ENCODE results near the gene KPNA2. TPM values are rescaled to one million over a fixed set of nuclear protein-coding genes. Genes with fewer than 3 reads are reported as not detected.

The KPNA2 gene
- total and polyA plus RNA-seq, 2 of the 13 experiments (the other 11 are each of a cell fraction or from before 2014, with no cell fraction given), result 111 to 305 TPM

DNA sequence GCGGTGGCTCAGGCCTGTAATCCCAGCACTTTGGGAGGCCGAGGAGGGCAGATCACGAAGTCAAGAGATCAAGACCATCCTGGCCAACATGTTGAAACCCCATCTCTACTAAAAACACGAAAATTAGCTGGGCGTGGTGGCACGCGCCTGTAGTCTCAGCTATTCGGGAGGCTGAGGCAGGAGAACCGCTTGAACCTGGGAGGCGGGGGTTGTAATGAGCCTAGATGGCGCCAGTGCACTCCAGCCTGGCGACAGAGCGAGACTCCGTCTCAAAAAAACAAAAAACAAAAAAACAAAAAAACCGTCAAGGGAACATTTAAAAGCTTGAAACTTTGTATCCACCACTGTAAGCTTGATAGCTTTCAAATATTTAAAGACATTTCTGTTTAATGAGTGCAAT lies 13.0 kb upstream of the KPNA2 start (continued):
- TF ChIP-seq, protein P1, sequence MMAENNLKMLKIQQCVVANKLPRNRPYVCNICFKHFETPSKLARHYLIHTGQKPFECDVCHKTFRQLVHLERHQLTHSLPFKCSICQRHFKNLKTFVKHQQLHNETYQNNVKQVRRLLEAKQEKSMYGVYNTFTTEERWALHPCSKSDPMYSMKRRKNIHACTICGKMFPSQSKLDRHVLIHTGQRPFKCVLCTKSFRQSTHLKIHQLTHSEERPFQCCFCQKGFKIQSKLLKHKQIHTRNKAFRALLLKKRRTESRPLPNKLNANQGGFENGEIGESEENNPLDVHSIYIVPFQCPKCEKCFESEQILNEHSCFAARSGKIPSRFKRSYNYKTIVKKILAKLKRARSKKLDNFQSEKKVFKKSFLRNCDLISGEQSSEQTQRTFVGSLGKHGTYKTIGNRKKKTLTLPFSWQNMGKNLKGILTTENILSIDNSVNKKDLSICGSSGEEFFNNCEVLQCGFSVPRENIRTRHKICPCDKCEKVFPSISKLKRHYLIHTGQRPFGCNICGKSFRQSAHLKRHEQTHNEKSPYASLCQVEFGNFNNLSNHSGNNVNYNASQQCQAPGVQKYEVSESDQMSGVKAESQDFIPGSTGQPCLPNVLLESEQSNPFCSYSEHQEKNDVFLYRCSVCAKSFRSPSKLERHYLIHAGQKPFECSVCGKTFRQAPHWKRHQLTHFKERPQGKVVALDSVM (CRISPR knock-in tag; IDR thresholded peaks at IDR 0.05), result peak; percentile 92
- TF ChIP-seq KAT7 (CRISPR knock-in tag; IDR thresholded peaks at IDR 0.05; ENCODE audit: borderline replicate concordance), result peak; percentile 62; the same call in 1 of the 2 replicates
- TF ChIP-seq ZBTB38 (CRISPR knock-in tag; IDR thresholded peaks at IDR 0.05), result peak; percentile 89

DNA sequence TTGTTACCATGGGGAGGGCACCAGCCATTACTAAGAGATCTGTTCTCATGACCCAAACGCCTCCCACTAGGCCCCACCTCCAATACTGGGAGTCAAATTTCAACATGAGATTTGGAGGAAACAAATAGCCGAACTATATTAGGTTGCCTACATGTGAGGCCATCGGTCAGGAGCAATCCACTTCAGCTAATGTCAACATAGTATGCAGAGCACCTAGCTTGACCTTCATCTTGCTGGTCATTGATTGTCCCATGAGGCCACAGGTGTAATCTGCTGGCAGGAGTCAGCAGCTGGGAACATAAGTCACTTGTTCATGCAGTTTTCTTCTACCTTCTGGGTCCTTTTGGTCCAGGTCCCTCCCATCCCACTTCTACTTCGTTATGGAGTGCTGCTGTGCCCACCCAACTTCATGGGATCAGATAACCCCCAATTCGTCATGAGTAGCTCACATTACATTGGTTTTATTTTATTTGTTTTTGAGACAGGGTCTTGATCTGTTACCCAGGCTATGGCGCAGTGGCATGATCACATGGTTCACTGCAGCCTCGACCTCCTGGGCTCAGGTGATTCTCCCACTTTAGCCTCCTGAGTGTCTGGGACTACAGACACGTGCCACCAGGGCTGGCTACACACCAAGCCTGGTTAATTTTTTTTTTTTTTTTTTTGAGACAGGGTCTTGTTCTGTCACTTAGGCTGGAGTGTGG lies 5.9 kb upstream of the KPNA2 start:
- WGBS (ENCODE audit: low lambda C conversion rate), result 9% methylated on average over 8 of the region's 8 CpGs
- DNase-seq (ENCODE audit: low spot score), result peak; percentile 97
- intact Hi-C loops (cut with micrococcal nuclease; ENCODE audit: unreplicated experiment) (loop anchor here (10.0 kb wide), 1 partner anchor 425 kb away; the partner anchor contains the start of gene WIPI1), in situ Hi-C loops (cut with HindIII; ENCODE audit: extremely low pct_ligation_motif_present, low pct_unique_long_range_greater_than_20kb) (no loop called here)
- Histone ChIP-seq H3K4me3 (replicated peaks in 1 of 3; ENCODE audit: insufficient read depth in 1 of 3, low read depth in 2 of 3, low read length in 3 of 3) (peak overlapping the region in 1 of 3 experiments; percentile 20; a peak in 1 of 6 replicates), H3K79me2 (ENCODE audit: insufficient read depth, low read length) (no peaks in the 10 kb centered on the region), H3K9me3 (ENCODE audit: low read length) (no peaks in the 10 kb centered on the region), H3K9ac (ENCODE audit: insufficient read depth, low read depth, low read length) (peak overlapping the region; percentile 8), H3K4me2 (ENCODE audit: low read depth, low read length) (peak overlapping the region; percentile 54), H3K27me3 (ENCODE audit: control insufficient read depth in 1 of 2, insufficient read depth in 2 of 2, low read length in 2 of 2) (no peaks in the 10 kb centered on the region), H3K36me3 (replicated peaks in 1 of 2; ENCODE audit: control insufficient read depth in 1 of 2, insufficient read depth in 2 of 2, low read length in 2 of 2) (no peaks in the 10 kb centered on the region), H3K4me1 (ENCODE audit: insufficient read depth, low read length) (peaks cover 62% of the 10 kb centered on the region), H4K20me1 (ENCODE audit: insufficient read depth, low read length) (no peaks in the 10 kb centered on the region), H2AFZ (ENCODE audit: low read length) (no peak overlapping the region), H3K27ac (ENCODE audit: extremely low read length, insufficient read depth, low read length) (peak overlapping the region; percentile 52)
- no TSS peak for BruUV-seq (replicated peaks)
- ChIA-PET POLR2A (interaction anchor here (0.6 to 3.5 kb wide), 6 partner anchors 10 to 426 kb away, joined by 3 to 37 read pairs (median 3); no protein-coding TSS in a partner anchor), CTCF (ENCODE audit: low intra/inter-chr PET ratio, low total read pairs) (no interaction called here)
- ATAC-seq, result peak; percentile 92
- peak; percentile 94 for FAIRE-seq
- no peak for TF ChIP-seq U2AF2 (IDR thresholded peaks at IDR 0.05; ENCODE audit: low read depth, low read length)
- no peak for TF ChIP-seq NONO (IDR thresholded peaks at IDR 0.05)
- TF ChIP-seq NONO (CRISPR knock-in tag; conservative IDR thresholded peaks at IDR 0.05), result peak; percentile 89
- TF ChIP-seq, protein P2, sequence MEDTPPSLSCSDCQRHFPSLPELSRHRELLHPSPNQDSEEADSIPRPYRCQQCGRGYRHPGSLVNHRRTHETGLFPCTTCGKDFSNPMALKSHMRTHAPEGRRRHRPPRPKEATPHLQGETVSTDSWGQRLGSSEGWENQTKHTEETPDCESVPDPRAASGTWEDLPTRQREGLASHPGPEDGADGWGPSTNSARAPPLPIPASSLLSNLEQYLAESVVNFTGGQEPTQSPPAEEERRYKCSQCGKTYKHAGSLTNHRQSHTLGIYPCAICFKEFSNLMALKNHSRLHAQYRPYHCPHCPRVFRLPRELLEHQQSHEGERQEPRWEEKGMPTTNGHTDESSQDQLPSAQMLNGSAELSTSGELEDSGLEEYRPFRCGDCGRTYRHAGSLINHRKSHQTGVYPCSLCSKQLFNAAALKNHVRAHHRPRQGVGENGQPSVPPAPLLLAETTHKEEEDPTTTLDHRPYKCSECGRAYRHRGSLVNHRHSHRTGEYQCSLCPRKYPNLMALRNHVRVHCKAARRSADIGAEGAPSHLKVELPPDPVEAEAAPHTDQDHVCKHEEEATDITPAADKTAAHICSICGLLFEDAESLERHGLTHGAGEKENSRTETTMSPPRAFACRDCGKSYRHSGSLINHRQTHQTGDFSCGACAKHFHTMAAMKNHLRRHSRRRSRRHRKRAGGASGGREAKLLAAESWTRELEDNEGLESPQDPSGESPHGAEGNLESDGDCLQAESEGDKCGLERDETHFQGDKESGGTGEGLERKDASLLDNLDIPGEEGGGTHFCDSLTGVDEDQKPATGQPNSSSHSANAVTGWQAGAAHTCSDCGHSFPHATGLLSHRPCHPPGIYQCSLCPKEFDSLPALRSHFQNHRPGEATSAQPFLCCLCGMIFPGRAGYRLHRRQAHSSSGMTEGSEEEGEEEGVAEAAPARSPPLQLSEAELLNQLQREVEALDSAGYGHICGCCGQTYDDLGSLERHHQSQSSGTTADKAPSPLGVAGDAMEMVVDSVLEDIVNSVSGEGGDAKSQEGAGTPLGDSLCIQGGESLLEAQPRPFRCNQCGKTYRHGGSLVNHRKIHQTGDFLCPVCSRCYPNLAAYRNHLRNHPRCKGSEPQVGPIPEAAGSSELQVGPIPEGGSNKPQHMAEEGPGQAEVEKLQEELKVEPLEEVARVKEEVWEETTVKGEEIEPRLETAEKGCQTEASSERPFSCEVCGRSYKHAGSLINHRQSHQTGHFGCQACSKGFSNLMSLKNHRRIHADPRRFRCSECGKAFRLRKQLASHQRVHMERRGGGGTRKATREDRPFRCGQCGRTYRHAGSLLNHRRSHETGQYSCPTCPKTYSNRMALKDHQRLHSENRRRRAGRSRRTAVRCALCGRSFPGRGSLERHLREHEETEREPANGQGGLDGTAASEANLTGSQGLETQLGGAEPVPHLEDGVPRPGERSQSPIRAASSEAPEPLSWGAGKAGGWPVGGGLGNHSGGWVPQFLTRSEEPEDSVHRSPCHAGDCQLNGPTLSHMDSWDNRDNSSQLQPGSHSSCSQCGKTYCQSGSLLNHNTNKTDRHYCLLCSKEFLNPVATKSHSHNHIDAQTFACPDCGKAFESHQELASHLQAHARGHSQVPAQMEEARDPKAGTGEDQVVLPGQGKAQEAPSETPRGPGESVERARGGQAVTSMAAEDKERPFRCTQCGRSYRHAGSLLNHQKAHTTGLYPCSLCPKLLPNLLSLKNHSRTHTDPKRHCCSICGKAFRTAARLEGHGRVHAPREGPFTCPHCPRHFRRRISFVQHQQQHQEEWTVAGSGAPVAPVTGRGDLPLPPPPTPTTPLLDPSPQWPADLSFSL (CRISPR knock-in tag; IDR thresholded peaks at IDR 0.05), result no peak
- TF ChIP-seq, protein P3, sequence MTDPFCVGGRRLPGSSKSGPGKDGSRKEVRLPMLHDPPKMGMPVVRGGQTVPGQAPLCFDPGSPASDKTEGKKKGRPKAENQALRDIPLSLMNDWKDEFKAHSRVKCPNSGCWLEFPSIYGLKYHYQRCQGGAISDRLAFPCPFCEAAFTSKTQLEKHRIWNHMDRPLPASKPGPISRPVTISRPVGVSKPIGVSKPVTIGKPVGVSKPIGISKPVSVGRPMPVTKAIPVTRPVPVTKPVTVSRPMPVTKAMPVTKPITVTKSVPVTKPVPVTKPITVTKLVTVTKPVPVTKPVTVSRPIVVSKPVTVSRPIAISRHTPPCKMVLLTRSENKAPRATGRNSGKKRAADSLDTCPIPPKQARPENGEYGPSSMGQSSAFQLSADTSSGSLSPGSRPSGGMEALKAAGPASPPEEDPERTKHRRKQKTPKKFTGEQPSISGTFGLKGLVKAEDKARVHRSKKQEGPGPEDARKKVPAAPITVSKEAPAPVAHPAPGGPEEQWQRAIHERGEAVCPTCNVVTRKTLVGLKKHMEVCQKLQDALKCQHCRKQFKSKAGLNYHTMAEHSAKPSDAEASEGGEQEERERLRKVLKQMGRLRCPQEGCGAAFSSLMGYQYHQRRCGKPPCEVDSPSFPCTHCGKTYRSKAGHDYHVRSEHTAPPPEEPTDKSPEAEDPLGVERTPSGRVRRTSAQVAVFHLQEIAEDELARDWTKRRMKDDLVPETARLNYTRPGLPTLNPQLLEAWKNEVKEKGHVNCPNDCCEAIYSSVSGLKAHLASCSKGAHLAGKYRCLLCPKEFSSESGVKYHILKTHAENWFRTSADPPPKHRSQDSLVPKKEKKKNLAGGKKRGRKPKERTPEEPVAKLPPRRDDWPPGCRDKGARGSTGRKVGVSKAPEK (CRISPR knock-in tag; IDR thresholded peaks at IDR 0.05; ENCODE audit: borderline replicate concordance), result no peak

Measured in HepG2 (cell line).